Motor neuron (in vitro differentiated cells): ENCODE data around the gene REG4. TPM values are rescaled to one million over a fixed set of nuclear protein-coding genes. Genes with fewer than 3 reads are reported as not detected.

Experiments used
- ATAC-seq, 8 experiments: fragments of 200-7000 bp; cut with Tn5 transposase; replicated peaks in 6 of 8; 2 replicates each; pipeline ENCODE4 v1.8.0; 2021; ENCODE audit warnings: mild to moderate bottlenecking in 8 of 8, moderate library complexity in 8 of 8
- H3K27ac ChIP-seq, 2 donors: fragments of 250-450 bp; sonication (Bioruptor Pico); 2 replicates each; pipeline ENCODE4 v1.9.0; 2021; ENCODE audit warnings: antibody characterized with exemption in 2 of 2, mild to moderate bottlenecking in 2 of 2, moderate library complexity in 1 of 2
- H3K4me1 ChIP-seq, 2 donors: fragments of 250-450 bp; sonication (Bioruptor Pico); replicated peaks in 1 of 2; 2 replicates each; pipeline ENCODE4 v1.6.1; 2021; ENCODE audit warnings: antibody characterized with exemption in 2 of 2, mild to moderate bottlenecking in 2 of 2, moderate library complexity in 1 of 2
- H3K4me3 ChIP-seq, 5 donors: fragments of 250-450 bp; sonication (Bioruptor Pico); 2 replicates each; pipeline ENCODE4 v1.9.0; 2021; ENCODE audit warnings: antibody characterized with exemption in 5 of 5, mild to moderate bottlenecking in 5 of 5, moderate library complexity in 4 of 5
- WGBS, 10 experiments: fragments of 450-650 bp; shearing (Covaris generic); methylation state at CpG; one replicate each; pipeline ENCODE4 v1.0.0; 2022; 5-methylcytosine and 5-hydroxymethylcytosine counted together
- in situ Hi-C, 9 experiments: fragments of 400-800 bp; cut with MboI; loops; one replicate each; pipeline ENCODE4 v1.15.0; 2021; ENCODE audit warnings: low sequenced_read_pairs in 9 of 9, low pct_unique_long_range_greater_than_20kb in 2 of 9; ENCODE audit not compliant: unreplicated experiment in 9 of 9
- total RNA-seq, 8 experiments: library from RNA; unstranded; fragments of 300-600 nt; gene quantifications; 2 replicates each; pipeline versions ENCODE4 v1.2.3 to v1.2.4, GENCODE V29; 2022

The REG4 gene
- total RNA-seq, 8 experiments from 2014 or later, result 0.14 to 1.1 (median 0.29) TPM; not detected in 3

GRCh38 chr1:119771016-119771415 is 40.2 kb downstream of the REG4 start:
- peak in 6 of 8 experiments; percentile 45 to 71 (median 58) for ATAC-seq
- WGBS, 10 experiments, result 0 to 67% (median 22%) methylated on average over 1 to 2 of the region's 2 CpGs; no CpG with 5 or more reads in 2 of the 10 experiments
- in situ Hi-C loops, result no loop called here

GRCh38 chr1:119768778-119769177 is 42.5 kb downstream of the REG4 start, which contains the start of gene HMGCS2:
Gene HMGCS2, minus strand, starts transcription at chr1:119768905. Its CDS starts 61 bp downstream, at chr1:119768844.
- ATAC-seq, result peak in 1 of 8 experiments; percentile 55
- WGBS, 10 experiments, result 57 to 86% (median 77%) methylated on average over 1 to 8 of the region's 8 CpGs; no CpG with 5 or more reads in 5 of the 10 experiments
- Histone ChIP-seq H3K4me3 (no peak within 1 kb of the TSS), H3K27ac (no peak within 1 kb of the TSS), H3K4me1 (peaks cover 0 to 4% of the 10 kb centered on the region in 2 donors)
- in situ Hi-C loops, result no loop called here

More at GRCh38 chr1:119771016-119771415, 40.2 kb downstream of the REG4 start:
- no peak overlapping the region for H3K4me3 ChIP-seq
- peaks cover 0 to 3% of the 10 kb centered on the region in 2 donors for H3K4me1 ChIP-seq
- H3K27ac ChIP-seq, result no peak overlapping the region

- Histone ChIP-seq H3K4me1 (peaks cover 0 to 4% of the 10 kb centered on the region in 2 donors), H3K4me3 (no peak overlapping the region), H3K27ac (no peak overlapping the region)
- ATAC-seq, result no peak
- in situ Hi-C loops, result no loop called here
- WGBS, 10 experiments, result 8 to 80% (median 46%) methylated on average over 1 to 2 of the region's 2 CpGs
Measured at GRCh38 chr1:119767486-119767885, 43.8 kb downstream of the REG4 start.

GRCh38 chr1:119766374-119766794 is 44.9 kb downstream of the REG4 start:
- WGBS, 10 experiments, result 10 to 100% (median 83%) methylated on average over 1 to 4 of the region's 4 CpGs; no CpG with 5 or more reads in 2 of the 10 experiments
- in situ Hi-C loops, result no loop called here
- Histone ChIP-seq H3K27ac (no peak overlapping the region), H3K4me1 (peaks cover 0 to 4% of the 10 kb centered on the region in 2 donors), H3K4me3 (no peak overlapping the region)
- ATAC-seq, result peak in 2 of 8 experiments; percentile 26 to 77

- ATAC-seq, result no peak
- Histone ChIP-seq H3K27ac (no peak overlapping the region), H3K4me1 (peaks cover 0 to 4% of the 10 kb centered on the region in 2 donors), H3K4me3 (no peak overlapping the region)
- 40 to 100% (median 85%) methylated on average over 1 to 5 of the region's 6 CpGs; no CpG with 5 or more reads in 3 of the 10 experiments for WGBS, 10 experiments
- in situ Hi-C loops, result no loop called here
Measured at GRCh38 chr1:119764220-119764619, 47.0 kb downstream of the REG4 start.

GRCh38 chr1:119762953-119763352 is 48.3 kb downstream of the REG4 start:
- in situ Hi-C loops, result no loop called here
- Histone ChIP-seq H3K27ac (no peak overlapping the region), H3K4me3 (no peak overlapping the region), H3K4me1 (peaks cover 0 to 4% of the 10 kb centered on the region in 2 donors)
- 20 to 100% (median 65%) methylated on average over 1 of the region's 1 CpG; no CpG with 5 or more reads in 2 of the 10 experiments for WGBS, 10 experiments
- ATAC-seq, result no peak

- in situ Hi-C loops, result no loop called here
- no peak for ATAC-seq
- Histone ChIP-seq H3K27ac (no peak overlapping the region), H3K4me1 (peaks cover 0 to 4% of the 10 kb centered on the region in 2 donors), H3K4me3 (no peak overlapping the region)
- 20 to 100% (median 78%) methylated on average over 1 of the region's 1 CpG; no CpG with 5 or more reads in 2 of the 10 experiments for WGBS, 10 experiments
Measured at GRCh38 chr1:119762409-119762808, 48.9 kb downstream of the REG4 start.

- in situ Hi-C loops, result no loop called here
Measured at GRCh38 chr1:119758584-119758983, 52.7 kb downstream of the REG4 start.

GRCh38 chr1:119752592-119752991 is 58.7 kb downstream of the REG4 start:
- 0 to 87% (median 62%) methylated on average over 1 to 4 of the region's 4 CpGs for WGBS, 10 experiments
- Histone ChIP-seq H3K4me1 (no peaks in the 10 kb centered on the region), H3K27ac (no peak overlapping the region), H3K4me3 (no peak overlapping the region)
- in situ Hi-C loops, result no loop called here
- ATAC-seq, result no peak

More at GRCh38 chr1:119758584-119758983, 52.7 kb downstream of the REG4 start:
- no peaks in the 10 kb centered on the region for H3K4me1 ChIP-seq
- ATAC-seq, result no peak
- WGBS, 10 experiments, result 5 to 82% (median 60%) methylated on average over 1 to 3 of the region's 3 CpGs
- H3K27ac ChIP-seq, result no peak overlapping the region
- no peak overlapping the region for H3K4me3 ChIP-seq

- Histone ChIP-seq H3K4me3 (no peak overlapping the region), H3K4me1 (no peaks in the 10 kb centered on the region), H3K27ac (no peak overlapping the region)
- in situ Hi-C loops, result no loop called here
- no peak for ATAC-seq
- WGBS, 10 experiments, result 64 to 100% (median 89%) methylated on average over 1 to 4 of the region's 4 CpGs; no CpG with 5 or more reads in 1 of the 10 experiments
Measured at GRCh38 chr1:119748040-119748439, 63.2 kb downstream of the REG4 start.

- 20 to 100% (median 100%) methylated on average over 1 of the region's 3 CpGs; no CpG with 5 or more reads in 7 of the 10 experiments for WGBS, 10 experiments
- Histone ChIP-seq H3K4me1 (no peaks in the 10 kb centered on the region), H3K4me3 (no peak overlapping the region), H3K27ac (no peak overlapping the region)
- in situ Hi-C loops, result no loop called here
- no peak for ATAC-seq
Measured at GRCh38 chr1:119747451-119747850, 63.8 kb downstream of the REG4 start.

- no peaks in the 10 kb centered on the region for H3K4me1 ChIP-seq
- WGBS, 10 experiments, result 89 to 100% (median 100%) methylated on average over 1 of the region's 1 CpG; no CpG with 5 or more reads in 4 of the 10 experiments
- in situ Hi-C loops, result no loop called here
- no peak for ATAC-seq
- no peak overlapping the region for H3K27ac ChIP-seq
- H3K4me3 ChIP-seq, result no peak overlapping the region
Measured at GRCh38 chr1:119745034-119745433, 66.2 kb downstream of the REG4 start.

- no peak overlapping the region for H3K27ac ChIP-seq
- H3K4me3 ChIP-seq, result no peak overlapping the region
- in situ Hi-C loops, result no loop called here
- H3K4me1 ChIP-seq, result no peaks in the 10 kb centered on the region
- 78 to 100% (median 96%) methylated on average over 1 of the region's 1 CpG; no CpG with 5 or more reads in 4 of the 10 experiments for WGBS, 10 experiments
- no peak for ATAC-seq
Measured at GRCh38 chr1:119744598-119744942, 66.7 kb downstream of the REG4 start.
